ENCODE data around the gene ACTN4. TPM values are rescaled to one million over a fixed set of nuclear protein-coding genes. Genes with fewer than 3 reads are reported as not detected.

The ACTN4 gene
- polyA plus RNA-seq, 3 donors = 628 to 762 (median 713) TPM

DNA sequence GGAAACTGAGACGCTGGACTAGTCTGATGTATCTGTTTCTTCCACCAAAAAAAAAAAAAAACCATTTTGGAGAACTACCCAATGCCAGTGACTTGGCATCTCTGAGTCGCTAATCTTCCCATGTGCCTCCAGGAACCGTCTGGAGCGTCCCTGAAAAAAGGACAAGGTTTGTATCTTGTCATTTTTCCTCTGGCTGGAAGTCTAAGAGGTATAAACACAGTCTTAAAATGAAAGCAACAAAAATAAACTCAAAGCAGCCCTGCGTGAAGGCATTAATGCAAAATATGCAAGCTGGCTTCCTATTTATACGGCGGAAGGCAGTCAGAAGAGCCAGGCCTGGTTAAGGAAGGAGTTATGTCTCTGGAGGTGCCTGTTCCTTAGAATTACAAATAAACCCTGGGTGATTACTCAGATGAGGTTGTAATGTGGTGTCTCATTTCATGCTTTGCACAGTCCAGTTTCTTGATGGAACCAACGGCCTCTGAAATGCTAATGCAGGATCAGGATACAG is 20.3 kb downstream of the ACTN4 start:
- peak in 1 of 11 donors; percentile 78 for DNase-seq (ENCODE audit: extremely low read depth in 1 of 11, low read depth in 9 of 11, low spot score in 4 of 11)

DNA sequence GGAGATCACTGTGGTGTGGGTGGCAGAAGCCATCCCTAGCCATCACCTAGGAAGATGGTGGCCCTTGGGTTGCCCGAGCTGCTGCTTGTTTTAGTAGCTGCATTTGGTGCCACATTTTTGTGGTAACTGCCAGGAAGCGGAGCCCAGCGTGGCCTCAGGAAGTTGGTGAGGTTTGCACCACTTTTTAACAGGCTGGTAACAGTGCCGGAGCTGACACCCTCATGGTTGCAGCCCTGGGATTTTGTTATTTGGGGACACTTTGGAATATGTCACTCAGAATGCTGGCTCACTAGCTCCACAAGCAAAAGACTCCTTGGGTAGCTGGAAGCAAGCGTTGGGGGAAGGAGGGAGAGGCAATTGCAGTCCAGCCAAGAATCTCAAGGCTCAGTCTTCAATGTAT is 22.1 kb downstream of the ACTN4 start:
- no peak for DNase-seq (ENCODE audit: extremely low read depth in 1 of 11, low read depth in 9 of 11, low spot score in 4 of 11)

DNA sequence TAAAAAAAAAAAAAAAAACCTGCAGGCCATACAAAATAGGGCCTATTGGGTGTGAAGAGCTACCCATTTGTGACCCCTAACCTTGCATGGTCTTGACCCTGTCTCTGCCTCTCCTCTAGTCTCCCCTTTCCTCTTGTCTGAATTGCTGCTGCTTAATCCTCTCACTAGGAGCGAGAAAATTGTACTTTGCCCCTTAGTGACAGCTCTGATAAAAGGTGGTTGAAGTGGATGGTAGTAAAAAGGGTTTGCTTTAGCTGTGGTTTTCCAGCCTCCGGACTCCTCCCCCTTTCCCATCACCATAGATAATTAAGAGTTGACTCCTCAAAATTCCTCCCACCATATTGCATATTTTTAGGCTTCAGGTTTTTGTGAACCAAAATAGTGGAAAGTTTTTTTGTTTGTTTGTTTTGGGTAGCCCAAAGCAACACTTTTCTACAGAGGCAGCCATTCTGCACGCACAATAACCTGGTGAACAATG is 23.5 kb downstream of the ACTN4 start:
- DNase-seq (ENCODE audit: extremely low read depth in 1 of 11, low read depth in 9 of 11, low spot score in 4 of 11) = no peak

DNA sequence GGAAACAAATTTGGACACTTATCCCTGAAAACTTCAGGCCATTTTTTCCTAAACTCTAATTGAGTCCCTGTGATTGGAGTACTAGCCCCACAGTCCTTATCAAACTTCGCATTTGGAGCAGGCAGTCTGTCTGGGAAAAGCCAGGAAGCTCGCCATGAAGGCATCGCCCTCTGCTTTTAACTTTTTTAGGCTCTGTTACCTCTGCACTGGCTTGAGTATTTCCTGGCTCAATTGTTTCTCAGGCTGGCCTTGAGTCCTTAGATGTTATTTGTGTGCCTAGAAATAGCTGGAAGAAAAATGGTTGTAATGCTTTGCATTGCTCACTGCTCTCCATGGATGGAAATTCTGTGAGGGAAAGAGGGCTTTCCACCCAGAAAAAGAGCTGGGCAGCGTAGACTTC is 24.2 kb downstream of the ACTN4 start:
- no peak for DNase-seq (ENCODE audit: extremely low read depth in 1 of 11, low read depth in 9 of 11, low spot score in 4 of 11)

DNA sequence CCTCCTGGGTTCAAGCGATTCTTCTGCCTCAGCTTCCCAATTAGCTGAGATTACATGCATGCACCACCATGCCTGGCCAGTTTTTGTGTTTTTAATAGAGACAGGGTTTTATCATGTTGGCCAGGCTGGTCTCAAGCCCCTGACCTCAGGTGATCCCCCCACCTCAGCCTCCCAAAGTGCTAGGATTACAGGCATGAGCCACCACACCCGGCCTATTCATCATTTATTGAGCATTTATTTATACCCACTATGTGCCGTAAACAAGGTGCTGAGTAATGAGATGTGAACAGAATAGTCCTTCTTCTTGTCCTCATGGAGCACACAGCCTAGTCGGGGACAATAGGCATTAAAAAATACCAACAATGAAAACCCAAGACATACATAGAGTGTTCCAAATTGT is 25.6 kb downstream of the ACTN4 start:
- DNase-seq (ENCODE audit: extremely low read depth in 1 of 11, low read depth in 9 of 11, low spot score in 4 of 11) = no peak

DNA sequence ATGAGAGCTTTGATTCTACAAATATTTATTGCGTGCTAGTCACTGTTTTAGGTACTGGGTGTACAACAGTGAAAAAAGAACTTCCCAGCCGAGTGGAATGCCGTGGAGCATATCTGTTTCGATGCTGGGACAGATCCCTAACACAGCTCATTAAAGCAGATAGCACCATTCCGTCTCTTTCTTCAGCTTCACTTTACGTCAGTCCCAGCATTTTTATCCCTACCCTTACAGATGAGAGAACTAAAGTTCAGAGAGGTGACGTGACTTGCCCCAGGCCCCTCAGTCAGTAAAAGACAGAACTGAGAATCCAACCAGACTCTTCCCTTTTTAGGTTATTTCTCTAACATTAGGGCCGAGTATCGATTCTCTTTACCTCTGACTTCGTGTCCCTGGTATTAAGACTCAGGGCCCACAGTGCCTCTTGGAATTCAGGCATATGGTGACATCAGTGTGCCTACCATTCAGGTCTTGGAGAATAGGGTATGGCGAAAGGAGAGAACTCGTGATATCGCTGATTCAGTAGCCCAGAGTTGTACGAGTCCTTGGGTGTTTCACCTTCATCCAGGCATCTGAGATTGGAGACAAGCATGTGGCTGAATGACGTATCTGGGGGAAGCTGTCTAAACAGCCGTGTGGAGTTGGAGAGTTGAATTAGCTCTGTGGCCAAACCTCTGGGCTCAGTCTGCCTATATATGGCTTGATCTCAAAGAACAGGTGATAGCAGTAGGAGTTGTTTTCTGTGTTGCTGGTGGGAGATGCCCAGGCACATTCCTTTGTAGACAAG is 27.1 kb downstream of the ACTN4 start:
- no peak for DNase-seq (ENCODE audit: extremely low read depth in 1 of 11, low read depth in 9 of 11, low spot score in 4 of 11)

DNA sequence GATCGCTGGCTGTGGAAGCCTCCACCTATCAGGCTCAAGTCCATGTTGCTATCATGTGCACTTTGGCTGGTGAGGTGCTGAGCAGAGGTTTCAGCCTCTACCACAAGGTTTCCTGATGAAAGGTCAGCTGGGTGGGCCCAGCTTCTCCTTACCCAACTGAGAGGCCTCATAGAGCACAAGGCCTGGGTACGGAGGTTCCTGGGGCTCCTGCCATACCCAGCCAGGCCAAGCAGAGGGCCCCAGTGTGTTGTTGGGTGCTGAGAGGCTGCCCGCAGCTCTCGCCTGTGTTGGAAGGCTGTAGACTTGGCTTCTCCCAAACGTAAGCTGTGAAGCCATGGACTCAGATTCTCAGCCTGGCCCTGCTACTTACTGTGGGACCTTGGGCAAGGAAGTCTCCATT is 28.2 kb downstream of the ACTN4 start:
- no peak for DNase-seq (ENCODE audit: extremely low read depth in 1 of 11, low read depth in 9 of 11, low spot score in 4 of 11)

DNA sequence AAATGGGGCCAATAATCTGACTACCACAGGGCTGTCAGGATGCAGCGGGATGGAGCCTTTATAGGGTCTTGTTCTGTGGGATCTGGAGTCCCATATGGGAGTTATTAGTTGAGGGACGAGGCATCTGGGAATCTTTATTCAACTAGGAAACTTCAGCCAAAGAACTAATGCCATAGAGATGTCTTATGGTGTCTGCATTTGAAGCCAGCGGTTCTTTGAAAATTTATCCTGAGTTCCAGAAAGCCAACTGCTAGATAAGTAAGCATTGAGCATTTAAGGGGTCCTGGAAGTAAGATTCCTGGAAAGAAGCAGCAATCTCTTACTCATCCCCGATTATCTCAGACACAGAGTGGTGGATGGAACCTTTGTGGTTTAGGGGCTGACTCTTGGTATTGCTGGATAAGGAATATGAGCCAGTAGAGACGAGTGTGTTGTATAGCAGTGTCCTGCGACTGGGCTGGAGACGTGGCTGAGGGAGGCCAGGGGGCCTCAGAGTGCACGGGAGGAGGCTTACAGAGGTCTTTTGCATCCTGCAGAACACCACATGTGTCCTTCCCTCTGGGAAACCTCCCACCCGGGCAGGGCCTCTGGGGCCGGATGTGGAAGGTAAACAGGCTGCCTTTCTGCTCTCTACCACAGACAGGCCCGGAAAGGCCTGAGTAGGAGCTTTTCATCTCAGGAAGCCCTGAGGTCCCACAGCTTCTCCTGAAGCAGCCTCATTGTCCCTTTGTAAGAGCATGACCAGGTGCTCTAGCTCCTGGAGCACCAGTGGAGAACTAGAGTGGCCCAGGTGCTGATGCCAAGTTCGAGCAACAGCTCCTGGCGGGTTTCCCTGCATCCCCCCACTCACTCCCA is 28.8 kb downstream of the ACTN4 start:
- DNase-seq (ENCODE audit: extremely low read depth in 1 of 11, low read depth in 9 of 11, low spot score in 4 of 11) = no peak

DNA sequence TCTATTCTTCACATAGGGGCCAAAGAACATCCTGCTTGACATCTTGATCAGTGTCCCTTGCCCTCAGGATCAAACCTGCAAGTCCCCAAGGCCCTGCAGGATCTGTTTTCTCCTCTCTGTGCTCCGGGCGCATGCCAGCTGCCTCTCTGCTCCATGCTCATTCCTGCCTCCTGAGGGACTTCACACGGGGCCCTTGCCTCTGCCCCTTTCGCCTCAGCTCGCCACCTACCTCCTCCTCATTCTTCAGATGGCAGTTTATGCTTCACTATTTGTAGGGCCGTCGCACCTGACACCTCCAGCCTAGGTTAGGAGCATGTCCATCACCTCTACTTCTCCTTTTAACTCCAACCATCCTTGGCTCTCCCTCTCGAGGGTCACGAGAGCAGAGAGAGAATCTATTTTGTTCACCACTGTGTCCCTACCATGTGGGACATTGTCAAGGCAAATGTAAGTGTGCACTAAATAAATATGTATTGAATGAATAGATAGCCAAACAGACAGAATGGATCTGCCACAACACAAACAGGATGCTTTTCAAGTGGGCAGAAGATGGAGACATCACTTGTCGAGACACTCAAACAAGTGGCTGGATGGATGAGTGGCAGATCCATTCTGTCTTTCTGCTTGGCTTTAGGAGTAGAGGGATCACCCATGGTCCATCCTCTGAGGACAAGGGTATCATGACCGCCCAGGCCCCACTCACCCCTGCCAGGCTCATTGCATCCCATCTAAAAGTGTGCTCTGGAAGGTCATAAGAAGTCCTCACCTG is 29.6 kb downstream of the ACTN4 start:
- no peak for DNase-seq (ENCODE audit: extremely low read depth in 1 of 11, low read depth in 9 of 11, low spot score in 4 of 11)

DNA sequence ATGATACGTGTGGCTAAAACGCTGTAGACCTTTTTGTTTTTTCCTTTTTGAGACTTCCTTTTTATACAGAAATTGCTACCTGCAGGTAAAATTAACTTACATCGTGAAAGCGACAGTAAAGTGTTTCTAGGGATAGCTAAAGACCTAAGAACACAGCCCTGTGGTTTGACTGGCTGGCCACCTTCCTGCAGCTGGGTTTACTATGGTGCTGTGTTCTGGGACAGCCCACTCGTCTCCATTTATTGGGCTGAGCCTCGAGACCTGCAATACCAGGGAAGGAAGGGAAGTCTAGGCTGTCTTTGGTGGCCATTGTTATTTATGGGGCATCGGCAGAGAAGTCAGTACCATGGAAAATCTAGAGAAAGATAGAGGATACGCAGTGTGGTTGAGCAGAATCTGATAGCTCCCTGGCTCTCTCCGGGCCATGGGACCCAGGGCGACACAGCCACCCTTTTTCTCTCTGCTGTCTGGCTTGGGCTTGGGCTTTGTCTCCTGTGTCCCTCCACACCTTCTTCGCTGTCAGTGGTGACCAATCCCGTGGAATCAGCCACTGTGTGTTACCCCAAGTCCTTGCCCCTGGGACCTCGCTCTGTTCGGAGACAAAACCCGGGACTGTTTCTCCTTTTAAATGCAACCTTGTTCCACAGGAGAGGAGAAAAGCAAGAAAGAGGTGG is 30.9 kb downstream of the ACTN4 start:
- DNase-seq (ENCODE audit: extremely low read depth in 1 of 11, low read depth in 9 of 11, low spot score in 4 of 11) = no peak

DNA sequence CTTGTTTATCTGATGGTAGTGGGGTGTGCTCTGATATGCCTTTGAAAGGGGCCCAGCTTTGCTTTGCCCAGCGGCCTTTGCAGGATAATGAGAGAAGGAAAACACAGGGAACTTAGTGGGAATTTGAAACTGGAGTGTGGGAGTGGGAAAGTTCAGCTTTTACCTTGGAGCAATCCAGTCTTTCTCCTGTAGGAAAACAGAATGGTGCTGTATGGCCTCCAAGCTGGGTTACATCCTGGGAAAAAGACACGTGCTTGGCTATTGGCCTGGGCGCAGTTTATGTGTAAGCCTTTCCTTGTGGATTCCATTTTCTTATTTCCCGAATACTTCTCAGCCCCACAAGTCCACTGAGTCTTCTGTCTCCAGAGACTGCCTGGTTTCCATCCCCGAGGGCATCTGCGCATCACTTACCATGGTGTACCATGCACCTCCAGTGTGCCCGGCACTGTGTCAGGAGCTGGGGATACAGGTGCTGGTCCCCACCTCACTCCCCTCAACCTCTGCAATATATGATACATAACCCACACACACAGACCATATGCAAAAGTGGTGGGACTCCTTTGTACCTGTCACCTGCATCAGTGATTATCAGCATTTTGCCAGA is 31.5 kb downstream of the ACTN4 start:
- no peak for DNase-seq (ENCODE audit: extremely low read depth in 1 of 11, low read depth in 9 of 11, low spot score in 4 of 11)

DNA sequence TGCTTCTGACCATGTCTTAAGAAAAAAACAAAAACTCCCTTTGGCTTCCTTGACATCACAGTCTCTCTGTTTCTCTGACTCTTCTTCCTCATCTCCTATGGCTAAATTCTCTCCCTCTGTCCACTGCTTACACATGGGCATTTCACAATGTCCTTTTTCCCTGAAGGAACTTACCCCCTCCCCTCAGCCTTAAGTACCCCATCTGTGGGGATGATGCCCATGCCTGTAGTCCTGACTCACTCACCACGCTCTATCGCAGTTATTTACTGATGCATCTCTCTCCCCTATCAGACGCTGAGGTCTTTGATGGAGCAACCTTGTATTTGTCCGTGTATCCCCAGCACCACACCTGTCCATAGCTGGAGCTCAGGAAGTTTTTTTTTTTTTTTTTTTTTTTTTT is 32.4 kb downstream of the ACTN4 start:
- no peak for DNase-seq (ENCODE audit: extremely low read depth in 1 of 11, low read depth in 9 of 11, low spot score in 4 of 11)

DNA sequence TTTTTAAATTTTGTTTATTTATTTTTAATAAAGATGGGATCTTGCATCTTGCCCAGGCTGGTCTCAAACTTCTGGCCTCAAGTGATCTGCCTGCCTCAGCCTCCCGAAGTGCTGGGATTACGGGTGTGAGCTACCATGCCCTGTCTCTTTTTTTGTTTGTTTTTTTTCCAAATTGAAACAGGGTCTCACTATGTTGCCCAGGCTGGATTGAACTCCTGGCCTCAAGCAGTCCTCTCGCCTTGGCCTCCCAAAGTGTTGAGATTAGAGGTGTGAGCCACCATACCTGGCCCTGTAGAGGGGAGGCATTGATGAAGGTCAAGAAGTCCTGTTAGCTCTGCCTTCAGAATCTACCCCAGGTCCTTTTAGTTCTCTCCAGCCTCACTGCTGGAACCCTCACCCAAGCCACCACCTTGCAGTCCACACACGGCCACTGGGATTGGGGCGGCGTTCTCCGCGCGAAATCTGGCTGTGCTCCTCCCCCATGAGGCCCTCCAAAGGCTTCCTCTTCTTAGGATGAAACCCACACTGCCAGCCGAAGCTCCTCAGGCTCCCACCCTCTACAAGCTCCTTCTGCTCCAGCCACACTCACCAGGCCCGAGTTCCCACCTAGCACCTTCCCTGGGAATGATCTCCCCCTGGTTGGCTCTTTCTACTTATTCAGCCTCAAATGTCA is 34.9 kb downstream of the ACTN4 start:
- no peak for DNase-seq (ENCODE audit: extremely low read depth in 1 of 11, low read depth in 9 of 11, low spot score in 4 of 11)

DNA sequence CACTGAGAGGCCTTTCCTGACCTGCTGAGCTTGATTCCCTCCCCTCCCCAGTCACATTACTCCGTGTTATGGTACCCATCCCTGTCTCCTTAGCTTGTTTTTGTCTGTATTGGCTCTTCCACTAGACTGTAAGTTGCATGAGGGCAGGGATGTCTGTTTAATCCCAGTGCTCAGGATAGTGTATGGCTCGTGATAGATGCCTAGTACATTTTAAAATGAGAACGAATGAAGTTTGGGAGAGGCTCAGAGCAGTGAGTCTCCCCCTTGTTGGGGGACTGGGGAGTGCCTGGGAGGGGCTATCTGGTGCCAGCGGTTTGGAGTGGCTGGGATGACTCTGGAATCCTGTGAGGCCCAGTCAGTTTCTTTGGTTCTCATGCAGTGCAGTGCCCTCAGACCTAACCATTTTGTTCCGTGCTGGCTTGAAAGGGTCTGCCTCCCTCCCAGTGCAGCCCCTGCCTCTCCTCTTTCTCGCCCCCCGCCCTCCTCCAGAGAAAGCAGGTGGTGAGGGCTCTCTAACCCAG is 35.5 kb downstream of the ACTN4 start:
- DNase-seq (ENCODE audit: extremely low read depth in 1 of 11, low read depth in 9 of 11, low spot score in 4 of 11) = no peak

DNA sequence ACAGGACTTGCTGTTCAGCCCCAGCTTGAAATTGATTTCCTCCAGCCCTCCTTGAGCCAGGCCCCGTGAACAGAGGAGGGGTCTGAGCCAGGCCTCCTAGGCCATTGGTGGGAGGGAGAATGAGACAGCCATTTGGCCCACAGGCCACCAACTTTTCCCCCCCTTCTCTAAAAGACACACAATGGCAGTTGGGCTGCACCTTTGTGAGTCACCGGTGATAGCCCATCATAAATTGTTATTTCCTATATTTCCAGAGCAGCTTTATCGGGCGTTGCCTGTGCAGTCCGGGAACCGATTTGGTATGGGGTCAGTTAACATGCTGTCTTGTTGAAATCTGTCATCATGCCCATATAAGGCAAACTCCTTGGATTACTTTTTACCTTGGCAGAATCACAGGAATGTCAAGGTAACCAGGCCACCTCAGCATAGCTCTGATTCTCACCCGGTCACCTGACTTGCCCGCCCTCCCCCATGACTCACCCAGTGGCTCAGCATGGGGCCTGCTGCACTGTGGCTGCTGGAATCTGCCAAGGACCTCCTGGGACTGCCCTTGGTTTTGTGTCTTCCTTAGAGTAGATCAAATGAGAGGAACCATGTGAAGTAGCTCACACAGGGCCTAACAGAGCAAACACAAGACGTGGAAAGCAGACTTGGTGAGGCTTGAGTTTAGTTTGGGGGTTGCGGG is 36.1 kb downstream of the ACTN4 start:
- peak in 6 of 11 donors; percentile 59 to 87 (median 80) for DNase-seq (ENCODE audit: extremely low read depth in 1 of 11, low read depth in 9 of 11, low spot score in 4 of 11)

DNA sequence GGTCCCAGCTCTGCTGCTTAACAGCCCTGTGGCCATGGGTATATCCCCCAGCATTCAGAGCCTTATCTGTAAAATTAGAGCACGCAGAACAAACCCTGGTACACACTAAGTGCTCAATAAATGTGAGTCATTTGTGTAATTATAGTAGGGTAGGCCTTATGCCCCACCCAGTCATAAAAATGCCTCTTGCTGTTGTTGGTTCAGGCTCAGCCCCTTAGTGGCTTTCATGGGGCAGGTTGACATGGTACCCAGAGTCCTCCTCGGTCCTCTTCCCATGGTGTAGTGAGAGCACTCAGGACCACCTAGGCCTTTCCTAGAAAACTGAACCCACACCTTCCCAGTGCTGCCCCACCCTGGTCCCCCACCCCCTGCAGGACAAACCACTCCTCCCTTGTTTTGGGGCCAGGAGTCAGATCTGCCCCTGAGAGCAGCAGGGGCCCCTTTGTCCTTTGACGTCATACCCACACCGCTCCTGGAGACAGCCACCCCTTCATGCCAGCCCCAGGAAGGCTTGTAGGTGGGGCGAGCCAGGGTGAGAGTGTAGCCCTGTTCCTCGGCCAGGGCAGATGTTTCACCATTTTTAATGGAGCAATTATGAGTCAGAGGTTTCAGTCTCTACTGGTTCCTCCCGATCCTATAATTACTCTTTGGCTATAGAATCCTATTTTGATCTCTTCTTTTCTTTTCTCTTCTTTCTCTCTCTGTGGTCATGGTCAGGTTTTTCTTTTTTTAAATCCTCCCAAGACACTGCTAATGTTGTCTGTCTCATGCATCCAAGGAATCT is 36.8 kb downstream of the ACTN4 start:
- DNase-seq (ENCODE audit: extremely low read depth in 1 of 11, low read depth in 9 of 11, low spot score in 4 of 11) = no peak

All from renal cortex interstitium (tissue), 11 donors.